B cell (primary cell): ENCODE data around the gene ABCA12. TPM values are rescaled to one million over a fixed set of nuclear protein-coding genes. Genes with fewer than 3 reads are reported as not detected.

Experiments
- ATAC-seq: fragments of 200-7000 bp; cut with Tn5 transposase; one replicate; pipeline ENCODE4 v1.10.0; 2021; ENCODE audit warnings: low read depth, mild to moderate bottlenecking, moderate number of reproducible peaks, moderate library complexity
- CTCF ChIA-PET: fragments of 350-600 bp; sonication (Branson Sonifier 250); formaldehyde crosslinking; loops from one replicate; lab custom pipeline; 2021; ENCODE audit warnings: antibody characterized with exemption, inconsistent platforms; lab: Charles Lee
- POLR2A ChIA-PET: fragments of 350-600 bp; sonication (Branson Sonifier 250); formaldehyde crosslinking; loops from one replicate; lab custom pipeline; 2021; ENCODE audit warnings: antibody characterized with exemption; lab: Charles Lee
- DNase-seq: peaks from one replicate; pipeline ENCODE4 v3.0.0; 2013
- H2AFZ ChIP-seq: 2 replicates; pipeline ENCODE4 v1.6.1; 2012; ENCODE audit warnings: mild to moderate bottlenecking, low read depth, low read length; ENCODE audit not compliant: insufficient read depth, poor library complexity, severe bottlenecking
- H3K27ac ChIP-seq, 2 donors: 1 replicate in 1 of 2; 2 replicates in 1 of 2; pipeline ENCODE4 v1.5.1; 2012 to 2013; ENCODE audit warnings: low read length in 2 of 2, mild to moderate bottlenecking in 2 of 2, moderate library complexity in 1 of 2
- H3K27me3 ChIP-seq, 4 experiments: fragments of 200-600 bp in 1 of 4; sonication (generic) in 1 of 4; replicated peaks in 1 of 4; 1 replicate in 2 of 4; 2 replicates in 2 of 4; pipeline versions ENCODE4 v1.6.1 to v1.7.0; 2013 to 2016; ENCODE audit warnings: low read length in 3 of 4, mild to moderate bottlenecking in 2 of 4, mixed read lengths in 1 of 4, moderate library complexity in 1 of 4; ENCODE audit not compliant: insufficient read depth in 4 of 4, control insufficient read depth in 3 of 4; ENCODE audit errors: control extremely low read depth in 1 of 4
- H3K36me3 ChIP-seq, 2 experiments: replicated peaks in 1 of 2; 1 replicate in 1 of 2; 2 replicates in 1 of 2; pipeline versions ENCODE4 v1.6.1 to v1.7.1; 2013; ENCODE audit warnings: low read length in 1 of 2; ENCODE audit not compliant: insufficient read depth in 2 of 2, control insufficient read depth in 1 of 2; ENCODE audit errors: control extremely low read depth in 1 of 2, extremely low read depth in 1 of 2
- H3K4me1 ChIP-seq, 2 donors: fragments of 200-600 bp in 1 of 2; sonication (generic) in 1 of 2; 1 replicate in 1 of 2; 2 replicates in 1 of 2; pipeline versions ENCODE4 v1.5.1 to v1.6.1; 2013 to 2017; ENCODE audit warnings: low read length in 2 of 2; ENCODE audit not compliant: control insufficient read depth in 2 of 2, insufficient read depth in 2 of 2
- H3K4me2 ChIP-seq: replicated peaks from 2 replicates; pipeline ENCODE3; 2012; ENCODE audit warnings: mild to moderate bottlenecking, low read depth, low read length; ENCODE audit not compliant: poor library complexity, severe bottlenecking
- H3K4me3 ChIP-seq, 5 experiments: fragments of 200-600 bp in 1 of 5; sonication (generic) in 1 of 5; 1 replicate in 3 of 5; 2 replicates in 2 of 5; pipeline versions ENCODE4 v1.5.1 to v1.7.0; 2011 to 2016; ENCODE audit warnings: low read length in 4 of 5, mild to moderate bottlenecking in 4 of 5, low read depth in 2 of 5, control low read depth in 1 of 5, moderate library complexity in 1 of 5; ENCODE audit not compliant: insufficient read depth in 1 of 5; ENCODE audit errors: control extremely low read depth in 1 of 5, extremely low read depth in 1 of 5
- H3K79me2 ChIP-seq: fragments of 200-600 bp; sonication (generic); one replicate; pipeline ENCODE4 v1.6.0; 2016; ENCODE audit warnings: low read length; ENCODE audit not compliant: control insufficient read depth, insufficient read depth
- H3K9ac ChIP-seq: fragments of 200-600 bp; sonication (generic); 2 replicates; pipeline ENCODE4 v1.6.1; 2017; ENCODE audit warnings: mild to moderate bottlenecking, low read length, moderate library complexity
- H3K9me3 ChIP-seq, 3 donors: one replicate each; pipeline versions ENCODE4 v1.6.1 to v1.7.1; 2013; ENCODE audit warnings: low read length in 2 of 3; ENCODE audit not compliant: control insufficient read depth in 2 of 3, insufficient read depth in 1 of 3; ENCODE audit errors: control extremely low read depth in 1 of 3
- H4K20me1 ChIP-seq: 2 replicates; pipeline ENCODE4 v1.6.0; 2012; ENCODE audit warnings: mild to moderate bottlenecking, low read length; ENCODE audit not compliant: insufficient read depth, control insufficient read depth, poor library complexity, severe bottlenecking
- H3K27ac Mint-ChIP-seq: one replicate; pipeline ENCODE4 v1.8.0; 2021; ENCODE audit warnings: mixed read lengths
- H3K27me3 Mint-ChIP-seq: one replicate; pipeline ENCODE4 v1.8.0; 2021; ENCODE audit warnings: mixed read lengths
- H3K4me1 Mint-ChIP-seq: one replicate; pipeline ENCODE4 v1.8.0; 2021; ENCODE audit warnings: mixed read lengths
- H3K4me3 Mint-ChIP-seq: one replicate; pipeline ENCODE4 v1.8.0; 2021; ENCODE audit warnings: mixed read lengths
- H3K9me3 Mint-ChIP-seq: one replicate; pipeline ENCODE4 v1.8.0; 2022; ENCODE audit warnings: mixed read lengths; ENCODE audit not compliant: insufficient read depth
- CTCF ChIP-seq: fragments of 200-600 bp; IDR thresholded peaks from one replicate; pipeline ENCODE4 v1.8.0; 2022; ENCODE audit warnings: antibody characterized with exemption, mild to moderate bottlenecking
- EZH2 ChIP-seq: IDR thresholded peaks from 2 replicates; pipeline ENCODE4 v1.6.1; 2012; ENCODE audit warnings: borderline replicate concordance, low read depth, mild to moderate bottlenecking, moderate library complexity, low read length; ENCODE audit not compliant: insufficient read depth, poor library complexity, severe bottlenecking
- WGBS: methylation state at CpG from one replicate; pipeline ENCODE4 v1.1.5; 2013; ENCODE audit warnings: missing lambda C conversion rate; ENCODE audit not compliant: insufficient coverage; 5-methylcytosine and 5-hydroxymethylcytosine counted together
- intact Hi-C: fragments of 100-400 bp; cut with micrococcal nuclease; formaldehyde crosslinking; loops from one replicate; pipeline ENCODE4 v1.10.0; 2022
- polyA plus RNA-seq: library from polyadenylated mRNA; depleted of rRNA; stranded (reverse); fragments of >200 nt; gene quantifications from 2 replicates; pipeline ENCODE4 v1.2.3, GENCODE V29; 2012
- total RNA-seq, 2 donors: library from RNA; stranded (reverse); fragments of 120-200 nt in 1 of 2; gene quantifications; 1 replicate in 1 of 2; 2 replicates in 1 of 2; pipeline versions ENCODE4 v1.2.3 to v1.2.4, GENCODE V29; 2013 to 2022

Gene ABCA12
- total and polyA plus RNA-seq, 2 donors (not counting 1 experiment from before 2014, with no cell fraction given), result not detected

GRCh38 chr2:215098875-215099274, 39.6 kb downstream of the ABCA12 start:
- Histone ChIP-seq H3K4me3 (no peak overlapping the region), H3K79me2 (no peaks in the 10 kb centered on the region), H2AFZ (no peak overlapping the region), H3K36me3 (no peaks in the 10 kb centered on the region), H3K9ac (no peak overlapping the region), H3K4me2 (no peak overlapping the region), H3K27me3 (no peaks in the 10 kb centered on the region), H3K9me3 (no peaks in the 10 kb centered on the region), H3K27ac (no peak overlapping the region), H4K20me1 (no peaks in the 10 kb centered on the region), H3K4me1 (no peaks in the 10 kb centered on the region)
- H3K27me3 Mint-ChIP-seq, result no peaks in the 10 kb centered on the region
- DNase-seq (no peak), ATAC-seq (no peak)
- ChIA-PET POLR2A (no interaction called here), CTCF (no interaction called here)
- no peak overlapping the region for H3K27ac Mint-ChIP-seq
- intact Hi-C loops, result no loop called here
- TF ChIP-seq CTCF, result no peak
- TF ChIP-seq EZH2, result no peak
- no peaks in the 10 kb centered on the region for H3K9me3 Mint-ChIP-seq
- 98% methylated on average over 6 of the region's 6 CpGs for whole genome bisulfite sequencing
- H3K4me1 Mint-ChIP-seq, result no peaks in the 10 kb centered on the region
- no peak overlapping the region for H3K4me3 Mint-ChIP-seq

- Histone ChIP-seq H3K36me3 (no peaks in the 10 kb centered on the region), H3K27me3 (no peaks in the 10 kb centered on the region), H4K20me1 (no peaks in the 10 kb centered on the region), H3K4me1 (no peaks in the 10 kb centered on the region), H3K27ac (no peak overlapping the region), H3K9me3 (no peaks in the 10 kb centered on the region), H3K4me3 (no peak overlapping the region), H3K79me2 (no peaks in the 10 kb centered on the region), H3K4me2 (no peak overlapping the region), H2AFZ (no peak overlapping the region), H3K9ac (no peak overlapping the region)
- no peak for ATAC-seq
- Mint-ChIP-seq H3K27ac (no peak overlapping the region), H3K27me3 (no peaks in the 10 kb centered on the region), H3K9me3 (no peaks in the 10 kb centered on the region), H3K4me1 (no peaks in the 10 kb centered on the region), H3K4me3 (no peak overlapping the region)
- intact Hi-C loops, result no loop called here
- DNase-seq, result no peak
- POLR2A ChIA-PET, result no interaction called here
- 100% methylated on average over 3 of the region's 5 CpGs for WGBS
- no peak for TF ChIP-seq CTCF
- TF ChIP-seq EZH2, result no peak
- CTCF ChIA-PET, result no interaction called here
Observed at GRCh38 chr2:215084080-215084479, 54.3 kb downstream of the ABCA12 start.
